Measurements from ENCODE around the gene MRFAP1L1.
A peak's percentile ranks its signal among the peaks of the same experiment; 100 is the strongest.
"Not testable (repeated sequence)": the region's sequence is repeated elsewhere in the genome, so short reads cannot be mapped to it uniquely, and the experiment has no call there.

MRFAP1L1 gene

DNA sequence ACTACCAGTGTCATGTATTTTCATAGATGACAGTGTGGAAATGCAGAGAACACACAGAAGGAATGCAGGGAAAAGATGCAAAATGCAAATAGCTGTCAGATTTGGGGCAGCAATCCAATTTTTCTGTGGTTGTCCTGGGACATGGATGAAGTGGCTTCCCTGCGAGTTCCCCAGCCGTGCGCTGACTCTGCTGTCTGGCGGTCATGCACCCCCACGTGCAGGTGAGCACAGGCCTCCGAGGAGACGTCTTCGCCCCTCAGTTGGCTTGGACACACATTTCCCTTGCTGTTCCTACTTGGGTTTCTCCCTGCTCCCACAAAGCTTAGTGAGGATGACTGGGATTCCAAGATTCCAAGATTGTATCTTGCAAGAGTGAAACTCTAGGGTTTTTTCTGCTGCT lies 30.7 kb upstream of the MRFAP1L1 start:
- DNase-seq, result no peak
- intact Hi-C loops (cut with DNase I), result no loop called here

DNA sequence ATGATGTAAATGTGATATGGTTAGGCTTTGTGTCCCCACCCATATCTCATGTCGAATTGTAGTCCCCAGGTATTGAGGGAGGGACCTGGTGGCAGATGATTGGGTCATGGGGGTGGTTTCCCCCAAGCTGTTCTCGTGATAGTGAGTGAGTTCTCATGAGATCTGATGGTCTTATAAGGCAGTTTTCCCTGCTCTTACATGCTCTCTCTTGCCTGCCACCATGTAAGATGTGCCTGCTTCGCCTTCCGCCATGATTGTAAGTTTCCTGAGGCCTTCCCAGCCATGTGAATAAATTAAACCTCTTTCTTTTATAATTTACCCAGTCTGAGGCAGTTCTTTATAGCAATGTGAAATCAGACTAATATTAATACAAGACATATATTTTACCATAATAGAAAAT lies 30.3 kb upstream of the MRFAP1L1 start:
- intact Hi-C loops (cut with DNase I), result no loop called here
- no peak for DNase-seq

DNA sequence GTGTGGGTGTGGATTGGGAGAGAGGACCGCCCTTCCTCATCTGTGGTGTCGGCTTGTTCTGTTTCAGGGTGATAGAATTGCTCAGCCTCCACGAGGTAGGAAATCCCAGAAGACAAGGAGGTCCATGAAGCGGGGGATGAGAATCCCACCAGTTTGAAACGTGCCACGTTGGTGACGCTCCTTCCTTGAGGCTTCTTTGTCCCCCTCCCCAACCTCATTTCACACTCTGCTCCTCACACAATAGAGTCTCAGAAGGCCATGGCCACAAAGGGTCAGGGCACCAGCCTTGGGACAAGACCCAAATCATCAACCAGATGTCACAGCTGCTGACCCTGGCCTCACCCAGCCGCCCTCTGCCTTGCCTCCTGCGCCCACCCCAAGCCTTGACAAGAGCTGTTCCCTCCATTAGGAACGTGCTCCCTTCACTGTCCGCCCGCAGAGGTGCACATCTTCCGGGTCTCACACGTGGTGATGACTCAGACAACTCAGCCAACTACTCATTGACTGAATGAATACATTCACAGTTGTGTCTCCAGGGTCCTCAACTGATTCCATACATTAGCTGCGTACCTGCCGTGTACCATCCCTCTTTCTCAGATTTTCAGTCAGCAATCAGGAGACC lies 24.6 kb upstream of the MRFAP1L1 start:
- intact Hi-C loops (cut with DNase I), result no loop called here
- peak in 3 of 42 donors; percentile 13 to 62 (median 18) for DNase-seq

GRCh38 chr4:6733358-6734164 lies 23.9 kb upstream of the MRFAP1L1 start:
- intact Hi-C loops (cut with DNase I), result no loop called here
- DNase-seq, result peak in 4 of 42 donors; percentile 11 to 42 (median 18)

- peak; percentile 39 to 90 (median 72) for DNase-seq
- intact Hi-C loops (cut with DNase I), result no loop called here
These were observed 23.0 kb upstream of the MRFAP1L1 start for GRCh38 chr4:6732441-6733357.

DNA sequence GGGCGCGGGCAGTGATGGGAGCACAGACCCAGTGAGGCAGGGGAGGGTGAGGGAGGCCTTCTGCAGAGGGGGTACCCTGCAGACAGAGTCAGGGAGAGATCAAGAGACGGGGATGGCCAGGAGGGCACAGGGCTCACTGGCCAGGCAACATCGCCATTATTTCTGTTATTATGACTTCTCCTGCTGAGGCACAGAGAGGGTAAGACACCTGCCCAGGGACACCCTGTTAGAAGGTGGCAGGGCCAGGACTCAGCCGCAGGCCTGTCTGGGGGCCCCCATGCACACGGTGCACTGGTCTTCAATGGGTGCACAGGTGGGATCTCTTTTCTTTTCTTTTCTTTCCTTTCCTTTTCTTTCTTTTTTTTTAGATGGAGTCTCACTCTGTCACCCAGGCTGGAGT lies 22.1 kb upstream of the MRFAP1L1 start:
- intact Hi-C loops (cut with DNase I), result no loop called here
- peak in 3 of 42 donors; percentile 4 to 20 (median 14) for DNase-seq

- DNase-seq, result peak in 1 of 42 donors; percentile 16
- intact Hi-C loops (cut with DNase I), result no loop called here
These were observed 21.6 kb upstream of the MRFAP1L1 start for GRCh38 chr4:6731318-6731675.

DNA sequence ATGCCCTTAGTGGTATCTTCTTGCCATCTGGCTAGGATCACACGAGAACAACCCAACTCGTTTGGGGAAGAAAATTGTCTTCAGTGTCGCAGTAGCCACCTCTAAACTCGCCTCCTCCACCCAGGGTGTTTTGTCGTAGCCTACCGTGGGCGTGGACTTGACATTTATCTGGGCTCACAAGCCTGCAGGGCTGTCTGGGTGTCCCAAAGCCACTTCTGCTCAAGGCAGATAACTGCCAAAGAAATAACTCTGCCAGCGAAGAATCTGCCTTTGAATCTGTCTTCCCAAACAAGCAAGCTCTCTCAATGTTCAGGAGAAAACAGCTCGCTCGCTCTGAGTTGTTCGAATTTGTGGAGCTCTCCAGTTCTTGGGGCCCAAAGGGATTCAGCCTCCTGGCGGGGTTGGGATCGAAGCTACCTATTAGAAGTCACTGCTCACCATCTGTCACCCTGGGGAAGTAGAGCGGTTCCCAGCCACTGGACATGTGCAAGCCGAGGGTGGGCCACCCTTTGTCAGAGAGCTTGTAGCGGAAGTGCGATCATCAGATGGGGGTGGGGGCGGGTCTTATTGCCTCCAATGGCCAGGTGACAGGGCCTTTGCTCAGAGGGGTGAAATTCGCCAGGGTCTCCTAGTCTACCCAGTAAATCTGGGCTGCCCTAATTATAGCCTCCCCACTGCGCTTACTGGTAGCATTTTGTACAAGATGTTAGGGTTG lies 21.1 kb upstream of the MRFAP1L1 start:
- intact Hi-C loops (cut with DNase I), result no loop called here
- peak in 5 of 42 donors; percentile 14 to 29 (median 27) for DNase-seq

- intact Hi-C loops (cut with DNase I), result no loop called here
These were observed 18.8 kb upstream of the MRFAP1L1 start for GRCh38 chr4:6728320-6729029.

GRCh38 chr4:6727943-6728250 lies 18.2 kb upstream of the MRFAP1L1 start:
- intact Hi-C loops (cut with DNase I), result no loop called here
- DNase-seq, result peak in 1 of 42 donors; percentile 4

More at GRCh38 chr4:6728320-6729029, 18.8 kb upstream of the MRFAP1L1 start:
- peak in 1 of 42 donors; percentile 9 for DNase-seq

- intact Hi-C loops (cut with DNase I), result no loop called here
- DNase-seq, result peak; percentile 78 to 95 (median 90)
These were observed 17.6 kb upstream of the MRFAP1L1 start for GRCh38 chr4:6727081-6727942.

DNA sequence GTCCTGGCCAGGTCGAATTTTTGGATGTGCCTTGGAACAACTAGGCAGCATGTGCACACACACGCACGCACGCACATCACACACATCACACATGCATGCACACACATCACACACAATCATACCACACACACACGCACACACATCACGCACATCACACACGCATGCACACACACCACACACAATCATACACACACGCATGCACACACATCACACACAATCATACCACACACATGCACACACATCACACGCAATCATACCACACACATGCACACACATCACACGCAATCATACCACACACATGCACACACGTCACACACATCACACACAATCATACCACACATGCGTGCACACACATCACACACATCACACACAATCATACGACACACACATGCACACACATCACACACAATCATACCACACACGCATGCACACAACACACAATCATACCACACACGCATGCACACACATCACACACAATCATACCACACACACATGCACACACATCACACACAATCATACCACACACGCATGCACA lies 15.8 kb upstream of the MRFAP1L1 start:
- DNase-seq; intact Hi-C loops (cut with DNase I): not testable (repeated sequence)

GRCh38 chr4:6724421-6725111 lies 14.9 kb upstream of the MRFAP1L1 start:
- intact Hi-C loops (cut with DNase I), result loop anchor here (5.0 kb wide), 3 partner anchors 148 to 343 kb away; partner anchors contain the start of gene GRPEL1
- peak in 8 of 42 donors; percentile 24 to 77 (median 39) for DNase-seq

GRCh38 chr4:6723851-6724250 lies 14.2 kb upstream of the MRFAP1L1 start:
- no peak for DNase-seq
- intact Hi-C loops (cut with DNase I), result loop anchor here (5.0 kb wide), 3 partner anchors 148 to 343 kb away; partner anchors contain the start of gene GRPEL1

DNA sequence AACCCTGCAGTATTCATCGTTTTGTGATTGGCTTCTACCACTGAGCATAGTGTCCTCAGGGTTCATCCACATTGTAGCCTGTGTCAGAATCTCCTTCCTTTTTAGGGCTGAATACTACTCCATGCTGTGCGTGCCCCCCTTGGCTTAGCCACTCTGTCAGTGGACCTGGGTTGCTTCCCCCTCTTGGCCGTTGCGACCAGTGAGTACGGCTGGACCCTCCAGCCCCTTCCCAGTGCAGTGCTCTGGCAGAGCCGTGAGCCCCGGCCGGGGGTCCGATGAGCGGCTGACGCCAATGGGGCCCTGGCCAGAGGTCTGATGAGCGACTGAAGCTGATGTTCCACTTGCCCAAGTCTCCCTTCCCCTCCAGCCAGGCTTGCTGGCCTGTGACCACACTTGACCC lies 13.2 kb upstream of the MRFAP1L1 start:
- intact Hi-C loops (cut with DNase I), result loop anchor here (5.0 kb wide), 3 partner anchors 149 to 344 kb away; partner anchors contain the start of gene GRPEL1

GRCh38 chr4:6721121-6721520 lies 11.5 kb upstream of the MRFAP1L1 start:
- DNase-seq, result no peak
- intact Hi-C loops (cut with DNase I), result loop anchor here (5.0 kb wide), 3 partner anchors 151 to 346 kb away; partner anchors contain the start of gene GRPEL1

More for the DNA sequence above, 13.2 kb upstream of the MRFAP1L1 start:
- no peak for DNase-seq

Data from head of caudate nucleus (tissue), 42 donors.